Thymus (tissue), 11 donors: ENCODE measurements around the gene NUP214. TPM values are rescaled to one million over a fixed set of nuclear protein-coding genes. Genes with fewer than 3 reads are reported as not detected.
"Not testable (repeated sequence)": the region's sequence is repeated elsewhere in the genome, so short reads cannot be mapped to it uniquely, and the experiment has no call there.

ENCODE experiments used
- DNase-seq, 9 donors: peaks; one replicate each; pipeline ENCODE4 v3.0.0-alpha.2; 2013; ENCODE audit warnings: low spot score in 9 of 9, low read depth in 6 of 9, missing footprints in 1 of 9
- H3K27ac ChIP-seq, 2 donors: one replicate each; pipeline ENCODE4 v1.5.1; 2013; ENCODE audit warnings: control low read depth in 1 of 2, low read depth in 1 of 2, low read length in 1 of 2, mild to moderate bottlenecking in 1 of 2, moderate library complexity in 1 of 2
- H3K27me3 ChIP-seq, 2 donors: one replicate each; pipeline ENCODE4 v1.5.1; 2013; ENCODE audit warnings: low read length in 1 of 2; ENCODE audit not compliant: control insufficient read depth in 2 of 2, insufficient read depth in 1 of 2
- H3K36me3 ChIP-seq, 2 donors: one replicate each; pipeline ENCODE4 v1.5.1; 2013; ENCODE audit warnings: low read length in 1 of 2, mild to moderate bottlenecking in 1 of 2, moderate library complexity in 1 of 2; ENCODE audit not compliant: control insufficient read depth in 2 of 2, insufficient read depth in 2 of 2
- H3K4me1 ChIP-seq, 2 donors: one replicate each; pipeline ENCODE4 v1.5.1; 2013; ENCODE audit warnings: low read length in 2 of 2; ENCODE audit not compliant: control insufficient read depth in 2 of 2, insufficient read depth in 2 of 2
- H3K4me3 ChIP-seq, 2 donors: one replicate each; pipeline ENCODE4 v1.5.1; 2013; ENCODE audit warnings: low read length in 2 of 2, control low read depth in 1 of 2, mild to moderate bottlenecking in 1 of 2
- H3K9me3 ChIP-seq, 2 donors: one replicate each; pipeline ENCODE4 v1.5.1; 2013; ENCODE audit warnings: low read length in 1 of 2, mild to moderate bottlenecking in 1 of 2; ENCODE audit not compliant: control insufficient read depth in 2 of 2, insufficient read depth in 1 of 2
- WGBS: extraction: QIAGEN DNeasy Blood & Tissue Kit; methylation state at CpG from one replicate; pipeline ENCODE4 v1.1.7; 2013; 5-methylcytosine and 5-hydroxymethylcytosine counted together
- polyA plus RNA-seq: library from polyadenylated mRNA; stranded (reverse); fragments of 200-250 nt; gene quantifications from one replicate; pipeline ENCODE4 v1.2.3, GENCODE V29; 2013
- total RNA-seq: library from RNA; stranded (reverse); fragments of 120-200 nt; gene quantifications from one replicate; pipeline ENCODE4 v1.2.4, GENCODE V29; 2013
- donor health status: healthy.

NUP214 gene
- total and polyA plus RNA-seq, 2 donors: 31.3 to 35.0 TPM

DNA sequence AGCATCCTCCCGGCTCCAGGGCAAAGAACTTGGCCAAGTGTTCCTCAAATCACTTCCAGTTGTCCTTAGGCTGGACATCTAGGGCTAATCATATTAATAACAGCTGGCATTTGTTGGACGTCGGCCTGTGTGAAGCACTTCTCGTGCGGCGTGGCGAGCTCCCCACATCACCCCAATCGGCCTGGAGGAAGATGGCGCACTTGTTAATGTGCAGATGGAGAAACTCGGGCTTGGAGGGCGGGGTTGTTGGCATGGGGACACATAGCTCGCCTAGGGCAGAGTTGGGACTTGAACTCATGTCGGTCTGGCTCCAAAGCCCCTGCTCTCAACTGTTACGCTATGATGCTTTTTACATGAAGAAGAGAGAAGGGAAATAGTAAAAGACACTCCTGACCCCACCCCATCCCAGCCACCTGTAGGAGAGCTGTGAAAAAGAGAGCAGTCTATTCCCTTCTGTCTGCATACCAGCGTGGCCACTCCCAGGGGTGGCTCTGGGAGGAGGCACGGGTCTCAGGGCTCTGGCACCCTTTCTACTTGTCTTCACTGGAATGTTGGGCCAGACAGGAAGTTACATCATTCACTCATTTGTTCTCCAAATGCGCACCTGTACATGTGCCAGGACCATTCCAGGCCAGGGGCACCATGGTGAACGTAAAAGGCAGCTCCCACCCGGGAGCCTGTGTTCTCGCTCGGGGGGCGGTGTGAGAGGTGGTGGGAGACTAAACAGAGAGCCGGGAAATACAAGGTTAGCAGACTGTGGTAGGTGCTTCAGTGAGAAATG, 12.8 kb upstream of the NUP214 start:
- WGBS: 97% methylated on average over 23 of the region's 23 CpGs
- Histone ChIP-seq H3K27ac (no peak overlapping the region), H3K4me3 (no peak overlapping the region), H3K9me3 (no peaks in the 10 kb centered on the region), H3K27me3 (peaks cover 0 to 15% of the 10 kb centered on the region in 2 donors), H3K36me3 (no peaks in the 10 kb centered on the region), H3K4me1 (no peaks in the 10 kb centered on the region)
- no peak for DNase-seq

DNA sequence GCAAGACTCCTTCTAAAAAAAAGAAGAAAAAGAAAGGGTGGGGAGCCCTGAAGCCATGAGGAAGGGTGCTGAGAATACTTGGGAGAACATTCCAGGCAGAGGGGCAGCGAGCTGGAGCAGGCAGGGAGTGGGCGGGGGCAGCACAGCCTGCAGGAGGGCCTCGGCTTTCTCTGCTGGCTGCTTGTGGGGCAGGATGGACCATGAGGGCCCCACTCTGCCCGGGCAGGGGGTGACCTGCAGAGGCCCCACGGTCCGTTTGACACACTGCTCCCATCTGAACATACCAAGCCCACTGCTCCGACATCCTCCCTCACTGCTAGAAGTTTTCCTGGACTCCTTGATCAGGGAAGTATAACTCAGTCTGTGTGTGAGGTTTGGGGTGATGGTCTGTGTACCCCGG, 11.7 kb upstream of the NUP214 start:
- H3K4me1 ChIP-seq: no peaks in the 10 kb centered on the region
- no peak for DNase-seq
- H3K9me3 ChIP-seq: no peaks in the 10 kb centered on the region
- 96% methylated on average over 8 of the region's 8 CpGs for WGBS
- H3K36me3 ChIP-seq: no peaks in the 10 kb centered on the region
- H3K27ac ChIP-seq: no peak overlapping the region
- H3K27me3 ChIP-seq: peaks cover 0 to 17% of the 10 kb centered on the region in 2 donors
- no peak overlapping the region for H3K4me3 ChIP-seq

DNA sequence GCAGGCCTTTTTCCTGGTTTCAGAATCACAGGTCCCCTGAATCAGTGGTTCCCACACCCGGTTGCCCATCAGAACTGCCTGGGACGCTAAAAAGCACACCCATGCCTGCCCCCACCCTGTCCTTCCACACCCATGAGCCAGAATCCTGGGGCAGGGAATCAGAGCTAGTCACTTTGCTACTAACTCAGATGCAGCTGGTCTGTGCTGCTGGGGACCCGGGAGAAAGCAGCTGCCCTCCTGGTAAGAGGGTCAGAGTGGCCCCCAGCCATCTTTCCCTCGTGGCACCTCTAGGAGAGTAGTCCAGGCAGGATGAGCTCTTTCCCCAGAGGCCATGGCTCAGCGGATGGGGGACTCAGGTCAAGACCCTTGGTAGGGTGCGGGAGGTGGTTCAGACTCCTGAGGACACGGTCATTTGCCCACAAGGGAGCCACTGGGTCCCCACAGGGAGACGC, 11.3 kb upstream of the NUP214 start:
- Histone ChIP-seq H3K27me3 (peaks cover 0 to 17% of the 10 kb centered on the region in 2 donors), H3K36me3 (no peaks in the 10 kb centered on the region)
- 96% methylated on average over 8 of the region's 8 CpGs for WGBS

DNA sequence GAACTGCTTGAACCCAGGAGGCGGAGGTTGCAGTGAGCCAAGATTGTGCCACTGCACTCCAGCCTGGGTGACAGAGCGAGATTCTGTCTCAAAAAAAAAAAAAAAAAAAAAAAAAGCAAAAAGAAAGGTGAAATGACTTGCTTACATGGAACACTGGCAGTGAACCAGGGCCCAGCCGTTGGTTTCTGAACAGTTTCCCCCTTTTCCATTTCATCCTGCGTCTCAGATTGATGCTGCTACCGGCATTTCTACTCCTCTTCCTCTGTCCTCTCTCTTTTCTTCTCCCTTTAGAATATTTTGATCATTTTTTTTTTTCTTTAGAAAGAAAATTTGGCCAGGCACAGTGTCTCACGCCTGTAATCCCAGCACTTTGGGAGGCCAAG, 10.0 kb upstream of the NUP214 start:
- WGBS: 98% methylated on average over 6 of the region's 6 CpGs
- not testable (repeated sequence) for H3K36me3 ChIP-seq, H3K4me1 ChIP-seq, H3K9me3 ChIP-seq, H3K4me3 ChIP-seq, H3K27ac ChIP-seq, DNase-seq
- H3K27me3 ChIP-seq: peaks cover 0 to 17% of the 10 kb centered on the region in 2 donors

More for the DNA sequence above, 11.3 kb upstream of the NUP214 start:
- Histone ChIP-seq H3K9me3 (no peaks in the 10 kb centered on the region), H3K27ac (no peak overlapping the region), H3K4me1 (no peaks in the 10 kb centered on the region), H3K4me3 (no peak overlapping the region)
- DNase-seq: no peak

DNA sequence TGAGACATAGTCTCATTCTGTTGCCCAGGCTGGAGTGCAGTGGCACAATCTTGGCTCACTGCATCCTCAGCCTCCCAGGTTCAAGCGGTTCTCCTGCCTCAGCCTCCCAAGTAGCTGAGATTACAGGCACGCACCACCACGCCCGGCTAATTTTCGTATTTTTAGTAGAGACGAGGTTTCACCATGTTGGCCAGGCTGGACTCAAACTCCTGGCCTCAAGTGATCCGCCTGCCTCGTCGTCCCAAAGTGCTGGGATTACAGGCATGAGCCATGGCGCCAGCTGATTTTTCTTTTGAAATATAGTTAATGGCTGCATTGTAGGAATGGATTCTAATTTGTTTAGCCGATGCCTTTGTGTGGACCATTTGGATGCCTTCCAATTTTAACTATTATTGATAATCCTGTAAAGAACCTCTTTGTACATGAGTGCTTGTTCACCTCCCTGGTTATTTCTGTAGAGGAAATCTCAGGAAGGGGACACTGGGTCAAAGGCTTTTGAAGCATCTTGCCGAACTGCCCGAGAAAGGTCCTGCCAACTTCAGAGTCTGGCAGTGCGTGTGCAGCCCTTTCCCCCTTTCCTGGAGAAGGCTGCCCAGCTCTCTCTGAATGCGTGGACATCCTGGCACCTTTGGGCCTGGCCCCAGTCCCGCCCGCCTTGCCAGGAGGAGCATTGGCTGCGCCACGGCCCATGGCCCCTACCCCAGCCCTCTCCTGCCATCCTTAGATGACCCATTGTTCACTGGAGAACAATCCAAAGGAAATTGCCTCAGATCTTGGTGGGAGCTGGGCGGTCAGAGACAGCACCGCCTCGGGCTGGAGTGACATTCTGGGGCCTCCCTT, 8.9 kb upstream of the NUP214 start:
- H3K36me3 ChIP-seq: no peaks in the 10 kb centered on the region
- 91% methylated on average over 22 of the region's 22 CpGs for WGBS
- DNase-seq: no peak

DNA sequence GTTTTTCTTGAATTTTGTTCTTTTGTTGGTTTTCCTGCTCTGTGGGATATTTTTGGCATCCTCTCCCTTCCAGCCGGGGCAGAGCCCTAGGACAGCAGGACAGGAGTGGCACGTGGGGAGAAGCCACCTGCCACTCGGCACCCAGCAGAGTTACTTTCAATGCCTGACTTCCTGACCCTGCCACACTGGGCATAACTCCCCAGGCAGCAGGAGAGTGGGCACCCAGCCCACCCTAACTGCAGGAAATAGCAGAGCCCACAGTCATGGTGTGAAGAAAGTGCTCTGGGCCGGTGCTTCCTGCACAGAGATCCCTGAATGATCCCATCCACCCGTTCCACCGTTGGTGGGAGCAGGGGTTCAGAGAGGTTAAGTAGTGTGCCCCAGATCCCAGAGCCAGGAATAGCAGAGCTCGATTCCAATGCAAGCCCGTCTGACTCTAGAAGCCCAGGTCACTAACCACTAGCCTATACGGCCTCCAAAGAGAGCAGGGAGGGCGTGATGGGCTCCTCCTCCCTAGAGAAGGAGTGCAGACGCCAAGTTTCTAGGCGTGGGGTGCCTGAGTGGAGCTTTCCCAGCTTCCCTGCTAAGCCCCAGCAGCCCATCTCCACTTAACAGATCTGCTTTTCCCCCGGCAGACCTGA, 8.1 kb upstream of the NUP214 start:
- no peaks in the 10 kb centered on the region for H3K4me1 ChIP-seq
- no peak overlapping the region for H3K4me3 ChIP-seq
- no peaks in the 10 kb centered on the region for H3K36me3 ChIP-seq
- 40% methylated on average over 13 of the region's 13 CpGs for WGBS
- no peaks in the 10 kb centered on the region for H3K9me3 ChIP-seq
- H3K27ac ChIP-seq: no peak overlapping the region
- no peak for DNase-seq
- H3K27me3 ChIP-seq: peaks cover 0 to 11% of the 10 kb centered on the region in 2 donors

More for the DNA sequence above, 8.9 kb upstream of the NUP214 start:
- Histone ChIP-seq H3K9me3 (no peaks in the 10 kb centered on the region), H3K4me1 (no peaks in the 10 kb centered on the region), H3K27ac (no peak overlapping the region), H3K27me3 (peaks cover 0 to 16% of the 10 kb centered on the region in 2 donors), H3K4me3 (no peak overlapping the region)

DNA sequence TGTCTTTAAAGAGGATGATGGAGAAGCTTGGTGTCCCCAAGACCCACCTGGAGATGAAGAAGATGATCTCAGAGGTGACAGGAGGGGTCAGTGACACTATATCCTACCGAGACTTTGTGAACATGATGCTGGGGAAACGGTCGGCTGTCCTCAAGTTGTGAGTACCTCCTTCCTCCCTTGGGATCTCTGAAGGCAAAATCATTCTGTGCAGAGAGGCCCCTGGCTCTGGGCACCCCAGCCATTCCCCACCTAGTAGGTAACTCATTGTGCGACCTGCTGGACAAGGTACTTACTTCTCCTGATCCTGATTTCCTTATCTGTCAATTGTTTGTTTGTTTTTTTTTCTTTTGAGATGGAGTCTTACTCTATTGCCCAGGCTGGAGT, 7.6 kb upstream of the NUP214 start:
- H3K4me1 ChIP-seq: no peaks in the 10 kb centered on the region
- H3K36me3 ChIP-seq: no peaks in the 10 kb centered on the region
- no peak overlapping the region for H3K4me3 ChIP-seq
- no peak overlapping the region for H3K27ac ChIP-seq
- no peak for DNase-seq
- no peaks in the 10 kb centered on the region for H3K9me3 ChIP-seq
- 94% methylated on average over 4 of the region's 4 CpGs for WGBS
- H3K27me3 ChIP-seq: peaks cover 0 to 11% of the 10 kb centered on the region in 2 donors

DNA sequence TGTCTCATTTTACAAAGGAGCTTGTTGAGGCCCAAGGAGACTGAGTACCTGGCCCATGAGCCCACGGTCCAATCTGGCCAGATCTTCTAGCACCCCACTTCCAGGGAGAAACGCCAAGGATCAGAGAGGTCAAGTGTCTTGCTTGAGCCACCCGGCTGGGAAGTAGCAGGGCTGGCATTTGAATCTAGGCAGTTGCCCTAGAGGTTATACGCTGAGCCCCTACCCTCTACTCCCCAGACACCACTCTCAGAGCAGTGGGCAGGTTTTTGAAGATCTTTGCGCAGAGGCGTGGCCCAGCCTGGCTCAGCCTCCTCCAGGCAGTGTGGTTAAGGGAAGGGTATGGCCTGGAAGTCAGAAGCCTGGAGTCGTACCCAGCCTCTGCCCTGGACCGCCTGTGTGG, 5.8 kb upstream of the NUP214 start:
- no peaks in the 10 kb centered on the region for H3K9me3 ChIP-seq
- no peaks in the 10 kb centered on the region for H3K36me3 ChIP-seq
- peaks cover 2% of the 10 kb centered on the region in 2 donors for H3K4me1 ChIP-seq
- H3K4me3 ChIP-seq: no peak overlapping the region
- whole genome bisulfite sequencing: 92% methylated on average over 8 of the region's 8 CpGs
- H3K27me3 ChIP-seq: peaks cover 0 to 11% of the 10 kb centered on the region in 2 donors
- DNase-seq: no peak
- H3K27ac ChIP-seq: no peak overlapping the region
